HepG2 (cell line): ENCODE measurements around the gene THBS2. TPM values are rescaled to one million over a fixed set of nuclear protein-coding genes. Genes with fewer than 3 reads are reported as not detected.

ENCODE experiments used
- ATAC-seq: fragments of 200-7000 bp; cut with Tn5 transposase; 3 replicates; pipeline ENCODE4 v1.9.1; 2020; ENCODE audit warnings: mild to moderate bottlenecking, moderate library complexity
- BruUV-seq: library from RNA; stranded (reverse); fragments of 400-500 nt; replicated peaks from 2 replicates; lab custom pipeline; 2021; lab: Mats Ljungman, UMichigan
- CTCF ChIA-PET: fragments of 300-600 bp; formaldehyde crosslinking; extraction: SDS; loops from one replicate; lab custom pipeline; 2021; ENCODE audit warnings: low total read pairs, inconsistent platforms, low intra/inter-chr PET ratio; lab: Yijun Ruan, JAX
- POLR2A ChIA-PET: fragments of 350-600 bp; sonication (Branson Sonifier 250); formaldehyde crosslinking; loops from one replicate; lab custom pipeline; 2020; ENCODE audit warnings: antibody characterized with exemption, inconsistent platforms; lab: Yijun Ruan, JAX
- DNase-seq: peaks from one replicate; pipeline ENCODE4 v3.0.0-alpha.2; 2015; ENCODE audit warnings: low spot score
- FAIRE-seq: peaks from 3 replicates; lab custom pipeline; 2011; peaks lifted over from hg19 to GRCh38; lab: Jason Lieb, UNC
- H2AFZ ChIP-seq: one replicate; pipeline ENCODE4 v1.6.1; 2011; ENCODE audit warnings: low read length, inconsistent platforms
- H3K27ac ChIP-seq: fragments of 300-600 bp; 3 replicates; pipeline ENCODE4 v1.8.0; 2011; ENCODE audit warnings: mixed run types, mild to moderate bottlenecking, mixed read lengths, low read length, inconsistent platforms; ENCODE audit not compliant: insufficient read depth; ENCODE audit errors: extremely low read length
- H3K27me3 ChIP-seq, 2 experiments: fragments of 200-600 bp in 1 of 2; 2 replicates in 1 of 2; 3 replicates in 1 of 2; pipeline versions ENCODE4 v1.6.0 to v1.8.0; 2011; ENCODE audit warnings: low read length in 2 of 2, mild to moderate bottlenecking in 2 of 2, moderate library complexity in 2 of 2, inconsistent platforms in 1 of 2; ENCODE audit not compliant: insufficient read depth in 2 of 2, control insufficient read depth in 1 of 2
- H3K36me3 ChIP-seq, 2 experiments: fragments of 200-600 bp in 1 of 2; replicated peaks in 1 of 2; 2 replicates in 1 of 2; 3 replicates in 1 of 2; pipeline versions ENCODE4 v1.5.1 to v1.8.0; 2011; ENCODE audit warnings: low read length in 2 of 2, inconsistent platforms in 1 of 2; ENCODE audit not compliant: insufficient read depth in 2 of 2, control insufficient read depth in 1 of 2
- H3K4me1 ChIP-seq: 2 replicates; pipeline ENCODE4 v1.5.1; 2012; ENCODE audit warnings: low read length, inconsistent platforms; ENCODE audit not compliant: insufficient read depth
- H3K4me2 ChIP-seq: 2 replicates; pipeline ENCODE4 v1.6.0; 2011; ENCODE audit warnings: low read depth, low read length, inconsistent platforms
- H3K4me3 ChIP-seq, 3 experiments: fragments of 200-600 bp in 1 of 3; sonication (generic), shearing (Covaris generic) in 1 of 3; replicated peaks in 1 of 3; 2 replicates each; pipeline ENCODE4 v1.5.1; 2011 to 2016; ENCODE audit warnings: low read length in 3 of 3, inconsistent platforms in 2 of 3, low read depth in 2 of 3, mild to moderate bottlenecking in 2 of 3, control low read depth in 1 of 3, mixed read lengths in 1 of 3; ENCODE audit not compliant: insufficient read depth in 1 of 3
- H3K79me2 ChIP-seq: one replicate; pipeline ENCODE4 v1.6.1; 2011; ENCODE audit warnings: low read length, inconsistent platforms; ENCODE audit not compliant: insufficient read depth
- H3K9ac ChIP-seq: 2 replicates; pipeline ENCODE4 v1.6.0; 2011; ENCODE audit warnings: mild to moderate bottlenecking, low read depth, low read length, inconsistent platforms; ENCODE audit not compliant: insufficient read depth
- H3K9me3 ChIP-seq: 2 replicates; pipeline ENCODE4 v1.5.1; 2012; ENCODE audit warnings: mild to moderate bottlenecking, low read length
- H4K20me1 ChIP-seq: 2 replicates; pipeline ENCODE4 v1.6.0; 2011; ENCODE audit warnings: inconsistent platforms, mild to moderate bottlenecking, low read length, moderate library complexity; ENCODE audit not compliant: insufficient read depth
- FOSL2 ChIP-seq: sonication (generic); formaldehyde crosslinking; IDR thresholded peaks from 2 replicates; pipeline ENCODE4 v1.4.0; 2020; ENCODE audit warnings: missing genetic modification reagents
- GFI1 ChIP-seq: sonication (generic); formaldehyde crosslinking; IDR thresholded peaks from 2 replicates; pipeline ENCODE4 v1.5.0; 2020; ENCODE audit warnings: missing genetic modification reagents, mild to moderate bottlenecking, borderline replicate concordance
- JUND ChIP-seq: sonication (generic); formaldehyde crosslinking; IDR thresholded peaks from 2 replicates; pipeline ENCODE4 v1.8.0; 2022; ENCODE audit warnings: mild to moderate bottlenecking, missing genetic modification reagents
- NFE2L2 ChIP-seq: fragments of 150-350 bp; IDR thresholded peaks from 2 replicates; pipeline ENCODE4 v1.6.1; 2014; ENCODE audit warnings: low read length
- POLR2AphosphoS2 ChIP-seq: IDR thresholded peaks from 2 replicates; pipeline ENCODE4 v1.6.1; 2011; ENCODE audit warnings: low read depth, low read length, improper control_type of control experiment
- RBM39 ChIP-seq: fragments of 200-400 bp; formaldehyde crosslinking; IDR thresholded peaks from one replicate; pipeline ENCODE4 v1.6.1; 2018; ENCODE audit warnings: antibody characterized with exemption, mild to moderate bottlenecking, low read depth, low read length; ENCODE audit not compliant: poor library complexity, severe bottlenecking
- ZBTB1 ChIP-seq: sonication (generic); formaldehyde crosslinking; IDR thresholded peaks from 2 replicates; pipeline ENCODE4 v1.4.0; 2020; ENCODE audit warnings: missing genetic modification reagents, borderline replicate concordance
- ZMYM4 ChIP-seq: sonication (generic); formaldehyde crosslinking; IDR thresholded peaks from 2 replicates; pipeline ENCODE4 v1.8.1; 2023; ENCODE audit warnings: mild to moderate bottlenecking, missing genetic modification reagents
- ZNF382 ChIP-seq: sonication (generic); formaldehyde crosslinking; IDR thresholded peaks from 2 replicates; pipeline ENCODE4 v1.5.0; 2020; ENCODE audit warnings: missing genetic modification reagents, mild to moderate bottlenecking, borderline replicate concordance
- ZNF543 ChIP-seq: sonication (generic); formaldehyde crosslinking; IDR thresholded peaks from 2 replicates; pipeline ENCODE4 v1.4.0; 2020; ENCODE audit warnings: mild to moderate bottlenecking, missing genetic modification reagents
- ZNF713 ChIP-seq: sonication (generic); formaldehyde crosslinking; IDR thresholded peaks from 2 replicates; pipeline ENCODE4 v1.4.0; 2020; ENCODE audit warnings: mild to moderate bottlenecking, missing genetic modification reagents
- ZNF878 ChIP-seq: sonication (generic); formaldehyde crosslinking; IDR thresholded peaks from 2 replicates; pipeline ENCODE4 v1.8.1; 2023; ENCODE audit warnings: mild to moderate bottlenecking, missing genetic modification reagents, moderate library complexity
- WGBS: methylation state at CpG from one replicate; pipeline ENCODE4 v1.1.6; 2017; ENCODE audit warnings: low lambda C conversion rate; 5-methylcytosine and 5-hydroxymethylcytosine counted together
- in situ Hi-C: cut with HindIII; loops from 2 replicates; pipeline ENCODE4 v1.10.0; 2017; ENCODE audit warnings: low pct_unique_long_range_greater_than_20kb; ENCODE audit not compliant: extremely low pct_ligation_motif_present
- intact Hi-C: fragments of 100-400 bp; cut with micrococcal nuclease; formaldehyde crosslinking; loops from one replicate; pipeline ENCODE4 v1.10.0; 2022; ENCODE audit not compliant: unreplicated experiment
- polyA plus RNA-seq, 8 experiments: library from polyadenylated mRNA; depleted of rRNA in 3 of 8; stranded (reverse) in 7 of 8; unstranded in 1 of 8; fragments of >200 nt; fragmentation: Illumina TruSeq in 4 of 8; extraction: Trizol in 4 of 8; gene quantifications; 2 replicates each; pipeline versions ENCODE4 v1.2.1 to v1.2.3, GENCODE V29; 2011 to 2016; ENCODE audit warnings: low read depth in 4 of 8, missing spikeins in 1 of 8, mixed read lengths in 1 of 8; ENCODE audit not compliant: insufficient read depth in 1 of 8
- total RNA-seq, 5 experiments: library from RNA; depleted of rRNA; stranded (reverse); fragments of >200 nt; fragmentation: Illumina TruSeq; extraction: Trizol; gene quantifications; 2 replicates each; pipeline ENCODE4 v1.2.3, GENCODE V29; 2016; ENCODE audit warnings: low read depth in 1 of 5
- TF ChIP-seq, protein P1 (sequence below): sonication (generic); formaldehyde crosslinking; IDR thresholded peaks from 2 replicates; pipeline ENCODE4 v1.8.1; 2023; ENCODE audit warnings: missing genetic modification reagents, mild to moderate bottlenecking, borderline replicate concordance
- TF ChIP-seq, protein P2 (sequence below): sonication (generic); formaldehyde crosslinking; IDR thresholded peaks from 2 replicates; pipeline ENCODE4 v1.4.0; 2020; ENCODE audit warnings: missing genetic modification reagents
- TF ChIP-seq, protein P3 (sequence below): sonication (generic); formaldehyde crosslinking; IDR thresholded peaks from 2 replicates; pipeline ENCODE4 v1.4.0; 2020; ENCODE audit warnings: missing genetic modification reagents
- TF ChIP-seq, protein P4 (sequence below): sonication (generic); formaldehyde crosslinking; IDR thresholded peaks from 2 replicates; pipeline ENCODE4 v1.4.0; 2020; ENCODE audit warnings: mild to moderate bottlenecking, missing genetic modification reagents

THBS2 gene
- total and polyA plus RNA-seq, 2 of the 13 experiments (the other 11 are each of a cell fraction or from before 2014, with no cell fraction given), result 0.12 to 0.15 TPM

GRCh38 chr6:169189686-169190085, 64.0 kb downstream of the THBS2 start:
- in situ Hi-C loops, result no loop called here
- H3K4me2 ChIP-seq, result no peak overlapping the region
- H3K4me3 ChIP-seq, result no peak overlapping the region
- FAIRE-seq, result no peak
- TF ChIP-seq, protein P1, sequence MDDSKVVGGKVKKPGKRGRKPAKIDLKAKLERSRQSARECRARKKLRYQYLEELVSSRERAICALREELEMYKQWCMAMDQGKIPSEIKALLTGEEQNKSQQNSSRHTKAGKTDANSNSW, result no peak
- TF ChIP-seq, protein P2, sequence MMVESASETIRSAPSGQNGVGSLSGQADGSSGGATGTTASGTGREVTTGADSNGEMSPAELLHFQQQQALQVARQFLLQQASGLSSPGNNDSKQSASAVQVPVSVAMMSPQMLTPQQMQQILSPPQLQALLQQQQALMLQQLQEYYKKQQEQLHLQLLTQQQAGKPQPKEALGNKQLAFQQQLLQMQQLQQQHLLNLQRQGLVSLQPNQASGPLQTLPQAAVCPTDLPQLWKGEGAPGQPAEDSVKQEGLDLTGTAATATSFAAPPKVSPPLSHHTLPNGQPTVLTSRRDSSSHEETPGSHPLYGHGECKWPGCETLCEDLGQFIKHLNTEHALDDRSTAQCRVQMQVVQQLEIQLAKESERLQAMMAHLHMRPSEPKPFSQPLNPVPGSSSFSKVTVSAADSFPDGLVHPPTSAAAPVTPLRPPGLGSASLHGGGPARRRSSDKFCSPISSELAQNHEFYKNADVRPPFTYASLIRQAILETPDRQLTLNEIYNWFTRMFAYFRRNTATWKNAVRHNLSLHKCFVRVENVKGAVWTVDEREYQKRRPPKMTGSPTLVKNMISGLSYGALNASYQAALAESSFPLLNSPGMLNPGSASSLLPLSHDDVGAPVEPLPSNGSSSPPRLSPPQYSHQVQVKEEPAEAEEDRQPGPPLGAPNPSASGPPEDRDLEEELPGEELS (CRISPR knock-in tag), result no peak
- TF ChIP-seq FOSL2 (CRISPR knock-in tag), result no peak
- TF ChIP-seq, protein P3, sequence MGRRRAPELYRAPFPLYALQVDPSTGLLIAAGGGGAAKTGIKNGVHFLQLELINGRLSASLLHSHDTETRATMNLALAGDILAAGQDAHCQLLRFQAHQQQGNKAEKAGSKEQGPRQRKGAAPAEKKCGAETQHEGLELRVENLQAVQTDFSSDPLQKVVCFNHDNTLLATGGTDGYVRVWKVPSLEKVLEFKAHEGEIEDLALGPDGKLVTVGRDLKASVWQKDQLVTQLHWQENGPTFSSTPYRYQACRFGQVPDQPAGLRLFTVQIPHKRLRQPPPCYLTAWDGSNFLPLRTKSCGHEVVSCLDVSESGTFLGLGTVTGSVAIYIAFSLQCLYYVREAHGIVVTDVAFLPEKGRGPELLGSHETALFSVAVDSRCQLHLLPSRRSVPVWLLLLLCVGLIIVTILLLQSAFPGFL (CRISPR knock-in tag), result no peak
- no peak for TF ChIP-seq GFI1 (CRISPR knock-in tag)
- TF ChIP-seq ZBTB1, result no peak
- TF ChIP-seq, protein P4, sequence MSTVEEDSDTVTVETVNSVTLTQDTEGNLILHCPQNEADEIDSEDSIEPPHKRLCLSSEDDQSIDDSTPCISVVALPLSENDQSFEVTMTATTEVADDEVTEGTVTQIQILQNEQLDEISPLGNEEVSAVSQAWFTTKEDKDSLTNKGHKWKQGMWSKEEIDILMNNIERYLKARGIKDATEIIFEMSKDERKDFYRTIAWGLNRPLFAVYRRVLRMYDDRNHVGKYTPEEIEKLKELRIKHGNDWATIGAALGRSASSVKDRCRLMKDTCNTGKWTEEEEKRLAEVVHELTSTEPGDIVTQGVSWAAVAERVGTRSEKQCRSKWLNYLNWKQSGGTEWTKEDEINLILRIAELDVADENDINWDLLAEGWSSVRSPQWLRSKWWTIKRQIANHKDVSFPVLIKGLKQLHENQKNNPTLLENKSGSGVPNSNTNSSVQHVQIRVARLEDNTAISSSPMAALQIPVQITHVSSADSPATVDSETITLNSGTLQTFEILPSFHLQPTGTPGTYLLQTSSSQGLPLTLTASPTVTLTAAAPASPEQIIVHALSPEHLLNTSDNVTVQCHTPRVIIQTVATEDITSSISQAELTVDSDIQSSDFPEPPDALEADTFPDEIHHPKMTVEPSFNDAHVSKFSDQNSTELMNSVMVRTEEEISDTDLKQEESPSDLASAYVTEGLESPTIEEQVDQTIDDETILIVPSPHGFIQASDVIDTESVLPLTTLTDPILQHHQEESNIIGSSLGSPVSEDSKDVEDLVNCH (CRISPR knock-in tag), result no peak
- TF ChIP-seq ZNF382, result no peak
- TF ChIP-seq ZNF713 (CRISPR knock-in tag), result no peak
- TF ChIP-seq RBM39, result no peak
- TF ChIP-seq JUND, result no peak
- no peak for TF ChIP-seq ZNF543
- no peak for TF ChIP-seq NFE2L2
- no peak for TF ChIP-seq POLR2AphosphoS2
- no peak for TF ChIP-seq ZMYM4
- TF ChIP-seq ZNF878 (CRISPR knock-in tag), result no peak
- TF ChIP-seq, all 625 proteins: peak for 0
- Histone ChIP-seq H3K36me3 (no peaks in the 10 kb centered on the region), H4K20me1 (no peaks in the 10 kb centered on the region), H3K9me3 (no peaks in the 10 kb centered on the region), H3K27me3 (peaks cover 13 to 60% of the 10 kb centered on the region in 2 experiments), H3K79me2 (no peaks in the 10 kb centered on the region), H3K9ac (no peak overlapping the region), H3K4me1 (no peaks in the 10 kb centered on the region), H3K27ac (no peak overlapping the region), H2AFZ (no peak overlapping the region)
- CTCF ChIA-PET, result no interaction called here
- ATAC-seq (no peak), DNase-seq (no peak)
- intact Hi-C loops, result no loop called here
- 31% methylated on average over 8 of the region's 8 CpGs for WGBS
- no TSS peak for BruUV-seq
- POLR2A ChIA-PET, result no interaction called here
